ENCODE results near the gene NUP210L.
"Not testable (repeated sequence)": the region's sequence is repeated elsewhere in the genome, so short reads cannot be mapped to it uniquely, and the experiment has no call there.

The NUP210L gene

DNA sequence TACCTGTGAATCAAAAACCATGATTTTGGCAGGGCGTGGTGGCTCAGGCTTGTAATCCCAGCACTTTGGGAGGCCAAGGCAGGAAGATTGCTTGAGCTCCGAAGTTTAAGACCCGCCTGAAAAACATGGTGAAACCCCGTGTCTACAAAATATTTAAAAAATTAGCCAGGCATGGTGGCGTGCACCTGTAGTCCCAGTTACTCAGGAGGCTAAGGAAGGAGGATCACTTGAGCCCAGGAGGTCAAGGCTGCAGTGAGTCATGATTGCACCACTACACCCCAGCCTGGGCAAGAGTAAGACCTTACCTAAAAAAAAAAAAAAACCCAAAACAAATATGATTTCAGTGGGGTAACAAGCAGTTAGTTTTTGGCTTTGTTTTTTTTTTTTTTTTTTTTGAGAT lies 54.7 kb downstream of the NUP210L start:
- not testable (repeated sequence) for DNase-seq (ENCODE audit: low read depth in 2 of 3, low spot score in 1 of 3)

DNA sequence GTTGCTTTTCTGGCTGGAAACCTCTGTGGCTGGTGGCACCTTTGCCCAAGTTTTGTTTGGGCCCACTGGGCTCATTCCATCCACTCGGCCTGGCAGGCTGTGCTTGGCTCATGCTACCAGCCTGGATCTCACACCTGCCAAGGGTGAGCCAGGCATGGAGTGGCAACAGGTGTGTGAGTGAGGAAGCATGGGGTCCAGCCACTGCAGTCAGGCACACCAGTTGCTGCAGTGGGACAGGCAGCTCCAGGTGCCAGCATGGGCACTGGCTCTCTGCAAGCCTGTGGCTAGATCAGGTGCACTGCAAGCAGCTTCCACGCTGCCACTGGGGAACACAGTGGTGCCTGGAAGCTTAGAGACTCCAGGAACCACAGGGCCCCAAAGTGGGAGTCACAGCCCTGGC lies 57.0 kb downstream of the NUP210L start:
- no peak for DNase-seq (ENCODE audit: low read depth in 2 of 3, low spot score in 1 of 3)

DNA sequence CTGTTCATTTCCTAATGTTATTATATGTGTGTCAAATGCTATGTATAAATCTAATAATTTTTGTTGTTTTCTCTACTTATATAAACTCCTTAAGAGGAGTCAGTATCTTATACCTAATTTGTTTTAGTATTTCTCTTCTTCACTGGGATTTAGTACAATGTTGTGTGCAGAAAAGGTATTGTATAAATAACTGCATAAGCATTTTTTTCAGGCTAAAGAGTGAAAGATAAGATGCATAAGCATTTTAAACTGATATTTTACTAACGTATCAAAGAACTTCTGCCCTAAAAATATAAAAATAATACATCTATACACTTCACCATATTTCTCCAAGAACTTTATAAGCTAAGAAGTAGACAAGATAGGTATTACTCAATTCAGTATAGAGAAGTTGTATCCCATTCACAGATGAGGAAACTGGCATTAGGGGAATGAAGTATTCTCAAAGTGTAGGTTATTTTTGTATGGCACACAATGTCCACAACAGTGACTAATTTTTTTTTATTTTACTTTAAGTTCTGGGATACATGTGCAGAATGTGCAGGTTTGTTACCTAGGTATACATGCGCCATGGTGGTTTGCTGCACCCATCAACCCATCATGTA lies 59.3 kb downstream of the NUP210L start:
- DNase-seq (ENCODE audit: low read depth in 2 of 3, low spot score in 1 of 3), result no peak

DNA sequence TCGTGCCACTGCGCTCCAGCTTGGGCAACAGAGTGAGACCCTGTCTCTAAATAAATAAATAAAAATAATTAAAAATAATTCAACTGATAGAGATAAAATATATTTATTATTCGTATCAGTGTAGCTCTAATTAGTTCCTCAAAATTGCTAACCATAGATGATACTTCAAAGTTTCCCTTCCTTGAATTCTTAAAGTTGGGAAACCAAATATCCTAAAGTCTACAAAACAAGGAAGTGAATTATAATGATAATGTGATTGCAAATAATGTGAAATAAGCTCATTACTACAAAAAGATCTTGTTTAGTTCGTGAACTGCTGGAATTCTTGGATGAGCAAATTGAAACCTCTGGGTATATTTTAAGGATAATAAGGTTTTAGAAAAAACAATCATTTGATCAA lies 60.5 kb downstream of the NUP210L start:
- DNase-seq (ENCODE audit: low read depth in 2 of 3, low spot score in 1 of 3), result no peak

DNA sequence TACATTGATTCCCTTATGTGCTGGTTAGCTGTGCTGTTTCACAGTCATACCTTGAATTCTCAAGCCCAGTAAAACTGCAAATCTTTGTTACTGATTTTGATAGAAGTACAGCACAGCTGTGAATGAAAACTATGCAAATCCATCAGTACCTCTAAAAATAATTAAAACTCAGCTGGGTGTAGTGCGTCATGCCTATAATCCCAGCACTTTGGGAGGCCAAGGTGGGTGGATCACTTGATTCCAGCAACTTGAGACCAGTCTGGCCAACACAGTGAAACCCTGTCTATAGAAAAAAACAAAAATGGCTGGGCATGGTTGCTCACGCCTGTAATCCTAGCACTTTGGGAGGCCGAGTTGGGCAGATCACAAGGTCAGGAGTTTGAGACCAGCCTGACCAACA lies 61.2 kb downstream of the NUP210L start:
- DNase-seq (ENCODE audit: low read depth in 2 of 3, low spot score in 1 of 3), result no peak

DNA sequence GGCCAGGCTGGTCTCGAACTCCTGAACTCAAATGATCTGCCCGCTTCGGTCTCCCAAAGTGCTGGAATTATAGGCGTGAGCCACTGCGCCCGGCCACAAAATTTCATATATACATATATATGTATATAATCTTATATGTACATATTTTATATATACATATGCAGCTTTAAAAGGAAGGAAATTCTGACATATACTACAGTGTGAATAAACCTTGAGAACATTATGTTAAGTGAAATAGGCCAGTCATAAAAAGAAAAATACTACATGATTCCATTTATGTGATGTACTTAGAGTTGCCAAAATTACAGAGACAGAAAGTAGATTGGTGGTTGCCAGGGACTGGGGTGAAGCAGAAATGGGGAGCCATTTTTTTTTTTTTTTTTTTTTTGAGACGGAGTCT lies 63.2 kb downstream of the NUP210L start:
- no peak for DNase-seq (ENCODE audit: low read depth in 2 of 3, low spot score in 1 of 3)

DNA sequence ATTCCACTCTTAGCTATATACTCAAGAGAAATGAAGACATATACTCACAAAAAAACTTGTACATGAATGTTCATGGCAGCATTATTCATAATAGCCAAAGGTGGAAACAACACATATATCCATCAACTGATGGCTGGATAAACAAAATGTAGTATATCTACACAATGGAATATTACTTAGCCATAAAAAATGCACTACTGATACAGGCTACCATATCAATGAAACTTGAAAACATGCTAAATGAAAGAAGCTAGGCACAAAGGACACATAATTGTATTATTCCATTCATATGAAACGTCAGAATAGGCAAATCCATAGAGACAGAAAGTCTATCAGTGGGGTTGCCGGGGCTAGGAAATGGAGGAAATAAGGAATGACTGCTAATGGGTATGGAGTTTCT lies 67.3 kb downstream of the NUP210L start:
- no peak for DNase-seq (ENCODE audit: low read depth in 2 of 3, low spot score in 1 of 3)

DNA sequence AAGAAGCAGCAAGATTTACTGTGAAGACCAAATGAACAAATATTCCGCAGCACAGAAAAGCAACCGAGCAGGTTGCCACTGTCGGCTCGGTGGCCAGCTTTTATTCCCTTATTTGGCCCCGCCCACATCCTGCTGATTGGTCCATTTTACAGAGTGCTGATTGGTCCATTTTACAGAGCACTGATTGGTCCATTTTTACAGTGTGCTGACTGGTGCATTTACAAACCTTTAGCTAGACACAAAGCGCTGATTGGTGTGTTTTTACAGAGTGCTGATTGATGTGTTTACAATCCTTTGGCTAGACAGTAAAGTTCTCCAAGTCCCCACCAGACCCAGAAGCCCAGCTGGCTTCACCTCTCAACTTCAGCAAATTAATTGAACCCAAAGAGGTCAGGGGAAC lies 71.8 kb downstream of the NUP210L start:
- DNase-seq (ENCODE audit: low read depth in 2 of 3, low spot score in 1 of 3), result not testable (repeated sequence)

DNA sequence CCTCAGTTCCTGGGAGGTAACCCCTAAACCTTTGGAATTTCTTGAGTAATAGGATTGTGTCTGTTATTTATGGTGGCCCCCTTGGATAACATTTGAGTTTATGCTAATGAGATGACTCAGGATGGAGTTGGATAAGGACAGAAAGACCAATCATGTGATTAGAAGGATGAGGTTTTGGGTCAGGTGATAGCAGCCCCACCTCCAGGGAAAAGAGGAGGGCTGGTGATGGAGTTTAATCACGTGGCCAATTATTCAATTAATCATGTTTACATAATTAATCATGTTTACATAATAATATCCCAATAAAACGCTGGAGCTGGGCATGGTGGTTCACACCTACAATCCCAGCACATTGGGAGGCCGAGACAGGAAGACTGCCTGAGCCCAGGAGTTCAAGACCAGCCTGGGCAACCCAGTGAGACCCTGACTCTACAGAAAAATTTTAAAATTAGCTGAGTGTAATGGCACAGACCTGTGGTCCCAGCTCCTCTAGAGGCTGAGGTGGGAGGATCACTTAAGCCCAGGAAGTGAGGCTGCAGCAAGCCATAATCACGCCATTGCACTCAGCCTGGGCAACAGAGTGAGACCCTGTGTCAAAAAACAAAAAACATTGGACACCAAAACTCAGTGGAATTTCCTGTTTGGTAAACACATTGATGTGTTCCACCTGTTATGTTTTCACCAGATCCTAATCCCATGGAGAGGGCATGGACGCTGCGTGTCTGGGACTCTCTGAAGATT lies 73.3 kb downstream of the NUP210L start:
- DNase-seq (ENCODE audit: low read depth in 2 of 3, low spot score in 1 of 3), result no peak

DNA sequence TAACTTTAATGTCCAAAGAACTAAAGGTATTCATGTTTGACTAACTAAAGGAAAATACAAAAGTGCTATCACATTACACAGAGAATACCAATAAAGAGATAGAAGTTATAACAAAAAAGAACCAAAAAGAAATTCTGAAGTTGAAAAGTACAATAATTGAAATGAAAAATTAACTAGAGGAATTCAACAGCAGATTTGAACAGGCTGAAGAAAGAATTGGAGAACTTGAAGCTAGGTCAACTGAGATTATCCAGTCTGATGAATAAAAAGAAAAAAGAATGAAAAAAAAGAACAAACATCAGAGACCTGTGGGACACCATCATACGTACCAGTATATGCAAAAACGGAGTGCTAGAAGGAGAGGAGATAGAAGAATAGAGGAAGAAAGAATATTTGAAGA lies 78.5 kb downstream of the NUP210L start:
- DNase-seq (ENCODE audit: low read depth in 2 of 3, low spot score in 1 of 3), result no peak

DNA sequence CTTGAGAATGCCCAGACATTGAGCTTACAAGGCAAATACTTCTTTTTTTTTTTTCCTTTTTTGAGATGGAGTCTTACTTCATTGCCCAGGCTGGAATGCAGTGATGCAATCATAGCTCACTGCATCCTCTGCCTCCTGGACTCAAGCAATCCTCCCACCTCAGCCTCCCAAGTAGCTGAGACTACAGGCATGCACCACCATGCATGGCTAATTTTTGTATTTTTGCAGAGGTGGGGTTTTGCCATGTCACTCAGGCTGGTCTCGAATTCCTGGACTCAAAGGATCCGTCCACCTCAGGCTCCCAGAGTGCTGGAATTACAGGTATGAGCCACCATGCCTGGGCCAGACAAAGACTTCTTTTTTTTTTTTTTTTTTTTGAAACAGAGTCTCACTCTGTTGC lies 79.1 kb downstream of the NUP210L start:
- DNase-seq (ENCODE audit: low read depth in 2 of 3, low spot score in 1 of 3), result no peak

DNA sequence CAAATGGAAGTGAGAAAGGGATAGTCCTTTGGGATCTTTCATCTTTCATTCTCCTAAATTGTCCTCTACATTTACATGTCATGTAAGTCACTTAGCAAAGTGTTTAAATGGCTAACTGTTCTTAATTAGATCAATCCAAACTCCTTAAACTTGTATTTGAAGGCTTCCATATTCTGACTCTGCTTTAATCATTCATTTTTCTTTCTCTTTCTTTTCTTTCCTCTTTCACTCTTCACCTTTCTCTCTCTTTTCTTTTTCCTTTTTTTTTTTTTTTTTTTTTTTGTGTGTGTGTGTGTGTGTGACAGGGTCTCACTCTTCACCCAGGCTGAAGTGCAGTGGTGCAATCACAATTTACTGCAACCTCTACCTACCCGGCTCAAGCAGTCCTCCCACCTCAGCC lies 92.6 kb downstream of the NUP210L start:
- DNase-seq (ENCODE audit: low read depth in 2 of 3, low spot score in 1 of 3), result no peak

DNA sequence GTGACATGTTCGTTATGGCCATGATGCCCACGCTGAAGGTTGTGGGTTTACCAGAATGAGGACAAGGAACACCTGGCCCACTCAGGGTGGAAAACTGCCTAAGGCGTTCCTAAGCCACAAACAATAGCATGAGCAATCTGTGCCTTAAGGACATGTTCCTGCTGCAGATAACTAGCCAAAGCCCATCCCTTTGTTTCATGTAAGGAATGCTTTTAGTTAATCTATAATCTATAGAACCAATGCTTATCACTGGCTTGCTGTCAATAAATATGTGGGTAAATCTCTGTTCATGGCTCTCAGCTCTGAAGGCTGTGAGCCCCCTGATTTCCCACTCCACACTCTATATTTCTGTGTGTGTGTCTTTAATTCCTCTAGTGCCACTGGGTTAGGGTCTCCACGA lies 107.4 kb downstream of the NUP210L start:
- not testable (repeated sequence) for DNase-seq (ENCODE audit: low read depth in 2 of 3, low spot score in 1 of 3)

DNA sequence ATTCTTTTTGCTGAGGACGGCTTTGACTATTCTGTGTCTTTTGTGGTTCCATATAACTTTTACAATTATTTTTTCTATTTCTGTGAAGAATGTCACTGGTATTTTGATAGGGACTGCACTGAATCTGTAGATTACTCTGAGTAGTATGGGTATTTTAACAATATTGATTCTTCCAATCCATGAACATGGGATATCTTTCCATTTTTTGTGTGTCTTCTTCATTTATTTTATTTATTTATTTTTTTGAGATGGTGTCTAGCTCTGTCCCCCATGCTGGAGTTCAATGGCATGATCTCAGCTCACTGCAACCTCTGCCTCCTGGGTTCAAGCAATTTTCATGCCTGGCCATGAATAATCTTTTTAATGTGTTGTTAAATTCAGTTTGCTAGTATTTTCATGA lies 121.2 kb downstream of the NUP210L start:
- not testable (repeated sequence) for DNase-seq (ENCODE audit: low read depth in 2 of 3, low spot score in 1 of 3)

DNA sequence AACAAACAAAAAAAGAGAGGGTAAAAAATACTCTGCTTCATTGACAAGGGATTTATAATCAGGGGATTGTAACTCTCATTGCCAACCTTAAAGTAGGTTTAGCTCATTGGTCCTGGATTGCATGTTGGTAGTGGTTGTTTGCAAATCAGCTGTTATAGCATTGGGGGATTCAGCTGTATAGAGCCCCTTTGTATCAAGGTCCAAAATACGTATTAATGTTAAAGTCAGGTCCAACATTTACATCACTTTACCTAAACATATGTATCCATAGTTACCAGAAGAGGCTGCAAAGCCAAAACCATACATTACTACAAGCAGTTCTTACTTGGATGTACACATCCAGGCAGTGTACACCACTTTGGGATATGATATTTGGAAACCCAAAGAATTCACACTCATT lies 134.9 kb downstream of the NUP210L start:
- no peak for DNase-seq (ENCODE audit: low read depth in 2 of 3, low spot score in 1 of 3)

DNA sequence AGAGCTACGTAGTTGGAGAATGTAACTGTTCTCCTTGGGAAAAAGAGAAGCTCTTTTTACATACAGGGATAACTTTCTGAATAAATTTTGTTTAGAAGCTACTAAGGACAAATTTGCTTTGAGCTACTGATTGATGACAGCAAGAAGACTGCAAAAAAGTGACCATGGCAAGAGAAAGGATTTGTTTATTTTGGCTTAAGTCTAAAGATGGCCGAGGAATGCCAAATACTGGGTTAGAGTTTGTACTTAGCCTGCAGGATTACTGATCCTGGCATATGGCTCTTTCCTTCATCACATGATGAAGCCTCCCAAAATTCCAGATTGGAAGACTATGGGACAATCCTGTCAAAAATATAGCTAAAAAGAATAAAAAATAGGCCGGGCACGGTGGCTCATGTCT lies 135.6 kb downstream of the NUP210L start:
- no peak for DNase-seq (ENCODE audit: low read depth in 2 of 3, low spot score in 1 of 3)

DNA sequence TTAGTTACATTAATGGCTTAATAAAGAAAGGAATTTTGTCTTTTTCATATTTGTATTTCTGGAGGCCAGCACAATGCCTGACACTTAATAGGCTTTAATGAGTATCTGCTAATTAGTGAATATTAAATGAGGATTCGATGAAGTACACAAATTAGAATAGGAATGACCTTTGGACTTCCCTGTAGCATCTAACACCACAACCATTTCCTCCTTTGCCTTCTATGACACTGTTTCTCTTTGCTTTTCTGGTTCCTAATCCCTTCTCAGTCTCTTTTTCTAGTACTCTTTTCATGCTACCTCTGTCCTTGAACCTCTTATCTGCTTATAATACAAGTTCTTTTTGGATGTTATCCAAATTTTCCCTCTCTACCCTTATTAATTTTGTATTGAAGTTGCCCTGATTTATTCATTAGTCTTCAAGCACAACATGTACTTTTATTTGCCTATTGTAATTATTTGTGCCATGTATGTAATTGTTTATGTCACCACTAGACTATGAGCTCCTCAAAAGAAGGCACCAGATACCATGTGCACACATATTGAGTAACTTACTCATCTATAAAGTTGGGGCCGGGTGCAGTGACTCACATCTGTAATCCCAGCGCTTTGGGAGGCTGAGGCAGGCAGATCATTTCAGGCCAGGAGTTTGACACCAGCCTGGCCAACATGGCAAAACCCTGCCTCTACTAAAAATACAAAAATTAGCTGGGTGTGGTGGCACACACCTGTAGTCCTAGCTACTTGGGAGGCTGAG lies 140.5 kb downstream of the NUP210L start:
- DNase-seq (ENCODE audit: low read depth in 2 of 3, low spot score in 1 of 3), result no peak

DNA sequence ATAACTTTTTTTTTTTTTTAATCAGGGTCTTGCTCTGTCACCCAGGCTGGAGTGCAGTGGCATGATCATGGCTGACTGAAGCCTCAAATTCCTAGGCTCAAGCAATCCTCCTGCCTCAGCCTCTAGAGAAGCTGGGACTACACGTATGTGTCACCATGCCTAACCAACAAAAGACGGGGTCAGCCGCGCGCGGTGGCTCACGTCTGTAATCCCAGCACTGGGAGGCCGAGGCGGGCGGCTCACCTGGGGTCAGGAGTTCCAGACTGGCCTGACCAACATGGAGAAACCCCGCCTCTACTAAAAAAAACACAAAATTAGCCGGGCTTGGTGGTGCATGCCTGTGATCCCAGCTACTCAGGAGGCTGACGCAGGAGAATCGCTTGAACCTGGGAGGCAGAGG lies 142.3 kb downstream of the NUP210L start:
- not testable (repeated sequence) for DNase-seq (ENCODE audit: low read depth in 2 of 3, low spot score in 1 of 3)

DNA sequence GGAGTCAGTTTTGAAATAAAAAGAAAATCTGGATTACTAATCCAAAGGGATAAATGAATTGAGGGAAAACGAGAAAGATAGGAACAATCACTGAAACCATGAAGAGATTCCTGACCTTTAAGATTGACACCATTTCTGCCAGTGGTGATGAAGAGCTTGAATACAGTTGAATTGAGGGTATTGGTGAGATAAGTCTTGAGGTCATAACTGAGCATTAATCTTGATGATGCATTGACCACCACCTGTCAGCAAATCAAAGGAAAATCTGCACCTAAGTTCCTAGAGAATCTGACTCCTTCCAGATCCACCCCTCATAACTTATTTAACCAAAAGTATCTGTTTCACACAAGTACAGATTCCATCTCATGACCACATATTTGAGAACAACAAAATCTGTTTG lies 142.7 kb downstream of the NUP210L start:
- no peak for DNase-seq (ENCODE audit: low read depth in 2 of 3, low spot score in 1 of 3)

DNA sequence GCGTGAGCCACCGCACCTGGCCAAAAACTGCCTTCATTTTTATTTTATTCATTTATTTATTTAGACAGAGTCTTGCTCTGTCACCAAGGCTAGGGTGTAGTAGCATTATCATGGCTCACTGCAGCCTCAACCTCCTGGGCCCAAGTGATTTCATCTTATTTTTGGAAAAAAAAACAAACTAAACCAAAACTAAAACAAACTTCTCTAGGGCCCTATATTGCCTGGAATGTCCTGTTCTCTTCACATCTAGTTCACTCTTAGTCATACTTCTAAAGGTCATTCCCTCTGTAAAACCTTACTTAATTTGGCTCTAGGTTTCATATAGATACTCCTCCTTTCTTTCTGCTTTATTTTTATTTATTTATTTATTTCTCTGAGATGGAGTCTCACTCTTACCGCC lies 148.7 kb downstream of the NUP210L start:
- DNase-seq (ENCODE audit: low read depth in 2 of 3, low spot score in 1 of 3), result no peak

DNA sequence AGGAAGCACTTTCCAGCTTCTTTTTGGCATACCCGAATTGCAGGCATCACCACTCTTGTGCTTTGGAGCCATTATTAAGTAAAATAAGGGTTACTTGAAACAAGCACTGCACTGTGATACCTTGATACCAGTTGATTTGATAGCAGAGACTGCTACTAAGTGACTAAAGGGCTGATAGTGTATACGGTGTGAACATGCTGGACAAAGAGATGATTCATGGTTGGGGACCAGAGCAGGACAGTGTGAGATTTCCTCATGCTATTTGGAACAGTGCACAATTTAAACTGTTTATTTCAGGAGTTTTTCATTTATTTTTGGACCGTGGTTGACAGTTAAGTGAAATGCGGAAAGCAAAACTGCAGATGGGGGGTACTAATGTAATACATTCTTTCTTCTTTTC lies 154.5 kb downstream of the NUP210L start:
- DNase-seq (ENCODE audit: low read depth in 2 of 3, low spot score in 1 of 3), result no peak

DNA sequence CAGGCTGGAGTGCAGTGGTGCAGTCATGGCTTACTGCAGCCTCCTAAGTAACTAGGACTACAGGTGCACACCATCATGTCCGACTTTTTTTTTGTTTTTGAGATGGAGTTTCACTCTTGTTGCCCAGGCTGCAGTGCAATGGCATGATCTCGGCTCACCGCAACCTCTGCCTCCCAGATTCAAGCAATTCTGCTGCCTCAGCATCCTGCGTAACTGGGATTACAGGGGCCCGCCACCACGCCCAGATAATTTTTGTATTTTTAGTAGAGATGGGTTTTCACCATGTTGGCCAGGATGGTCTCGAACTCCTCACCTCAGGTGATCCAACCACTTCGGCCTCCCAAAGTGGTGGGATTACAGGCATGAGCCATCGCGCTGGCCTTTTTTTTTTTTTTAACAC lies 158.0 kb downstream of the NUP210L start:
- not testable (repeated sequence) for DNase-seq (ENCODE audit: low read depth in 2 of 3, low spot score in 1 of 3)
